NCI-H187 treated with DMSO at 0.1 percent for 48 hours (cell line): Measurements from ENCODE around the gene PCED1B.
"Not testable (repeated sequence)": the region's sequence is repeated elsewhere in the genome, so short reads cannot be mapped to it uniquely, and the experiment has no call there.

Source experiments
- DNase-seq: peaks from one replicate; lab custom pipeline; 2025; lab: John Stamatoyannopoulos, UW

The PCED1B gene

GRCh38 chr12:47088021-47088944 is 8.9 kb downstream of the PCED1B start:
- no peak for DNase-seq

DNA sequence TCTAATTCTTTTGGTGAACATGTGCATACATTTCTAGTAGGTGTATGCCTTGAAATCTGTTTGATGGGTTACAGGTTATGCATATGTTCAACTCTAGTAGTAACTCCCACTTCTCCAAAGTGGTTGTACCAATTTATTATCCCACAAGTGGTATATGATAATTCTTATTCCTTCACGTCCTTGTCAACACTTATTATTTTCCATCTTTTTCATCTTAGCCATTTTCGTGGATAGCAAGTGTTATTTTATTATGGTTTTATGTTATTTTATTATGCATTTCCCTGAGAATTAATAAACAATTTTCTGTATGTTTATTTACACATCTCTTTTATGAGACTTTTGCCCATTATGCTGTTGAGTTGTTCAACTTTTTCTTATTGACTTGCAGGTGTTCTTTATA is 11.6 kb downstream of the PCED1B start:
- DNase-seq = no peak

GRCh38 chr12:47094804-47095203 is 15.4 kb downstream of the PCED1B start:
- no peak for DNase-seq

DNA sequence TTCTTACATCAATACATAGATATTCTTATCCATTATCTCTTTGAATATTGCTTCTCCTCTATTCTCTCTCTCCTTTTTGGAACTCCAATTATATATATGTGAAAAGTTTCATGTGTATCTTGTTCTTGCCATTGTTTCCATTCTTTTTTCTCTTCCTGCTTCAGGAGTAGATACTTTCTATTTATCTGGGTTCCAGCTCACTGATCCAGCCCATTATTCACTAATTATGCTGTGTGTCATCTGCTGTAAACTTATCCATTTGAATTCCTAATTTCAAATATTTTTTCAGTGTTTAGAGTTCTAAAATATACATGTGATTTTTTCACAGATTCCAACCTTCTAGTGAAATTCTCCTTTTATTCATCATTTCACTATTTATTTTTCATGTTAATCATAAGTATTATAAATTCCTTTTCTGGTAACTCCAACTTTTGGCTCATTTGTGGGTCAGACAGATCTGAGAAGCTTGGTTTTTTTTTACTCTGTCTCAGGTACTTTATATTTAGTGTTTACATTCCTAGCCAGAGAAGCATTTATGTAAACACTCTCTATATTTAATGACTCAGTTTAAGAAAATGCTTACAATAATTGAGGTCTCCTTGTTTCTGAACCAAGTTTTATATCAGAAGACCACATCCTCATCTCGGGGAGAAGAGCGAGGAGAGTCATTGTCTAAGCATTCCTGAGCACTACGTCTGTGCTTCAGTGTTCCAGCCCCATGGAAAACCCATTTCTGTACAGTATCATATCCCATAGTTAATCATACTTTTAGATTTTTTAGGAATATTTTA is 16.2 kb downstream of the PCED1B start:
- no peak for DNase-seq

- no peak for DNase-seq
Measured at GRCh38 chr12:47097276-47097896, 18.0 kb downstream of the PCED1B start.

DNA sequence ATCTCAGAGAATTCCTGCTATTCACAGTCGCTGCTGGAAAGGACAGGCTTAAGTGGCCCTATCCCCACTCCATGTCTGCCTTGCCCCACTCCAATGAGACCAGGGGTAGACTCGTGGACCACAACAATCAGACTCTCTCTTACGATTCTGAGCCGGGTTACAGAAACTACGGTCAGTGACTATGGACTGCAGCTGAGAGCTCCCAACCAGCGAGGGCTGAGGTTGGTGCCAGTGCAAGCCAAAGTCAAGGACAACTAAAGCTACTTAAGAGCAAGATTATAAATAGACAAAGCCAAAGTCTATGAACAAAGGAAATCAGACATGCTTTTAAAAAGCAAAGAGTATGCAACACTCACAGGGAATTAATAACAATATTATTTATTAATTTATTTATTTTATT is 18.7 kb downstream of the PCED1B start:
- no peak for DNase-seq

DNA sequence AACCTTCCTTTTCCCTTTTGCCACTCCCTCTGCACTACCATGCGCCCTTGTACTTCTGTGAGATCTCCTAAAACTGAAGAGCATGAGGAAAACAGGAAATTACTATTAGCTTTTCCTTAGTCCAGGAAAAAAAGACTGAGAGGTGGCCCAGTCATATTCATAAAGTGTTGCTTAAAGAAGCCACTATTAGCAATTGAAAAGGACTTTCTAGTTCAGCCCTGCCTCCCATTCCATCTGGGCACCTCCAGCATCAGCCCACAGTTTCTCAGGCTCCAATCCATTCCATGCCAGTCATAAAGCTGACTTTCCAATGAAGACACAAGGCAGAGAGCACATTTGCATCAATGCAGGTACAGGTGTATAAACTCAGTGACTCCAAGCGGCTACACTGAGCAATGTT is 20.2 kb downstream of the PCED1B start:
- no peak for DNase-seq

DNA sequence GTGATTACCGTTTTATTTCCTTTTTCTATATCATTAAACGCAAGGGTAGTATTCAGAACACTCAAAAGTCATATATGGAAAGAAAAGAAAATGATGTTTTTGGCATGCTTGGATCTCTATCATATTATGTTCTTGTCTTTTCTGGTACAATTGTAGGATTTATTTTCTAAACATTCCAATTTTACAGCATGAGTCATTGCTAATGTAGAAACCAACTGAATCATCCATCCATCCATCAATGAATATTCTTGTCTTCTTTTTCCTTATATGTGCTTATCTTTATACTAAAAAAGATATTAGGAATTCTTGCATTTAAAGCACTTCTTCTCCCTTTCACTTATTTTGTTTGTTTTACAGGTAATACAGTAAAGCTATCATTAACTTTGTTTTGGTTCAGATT is 20.7 kb downstream of the PCED1B start:
- DNase-seq = no peak

- DNase-seq = no peak
Measured at GRCh38 chr12:47102406-47102805, 23.0 kb downstream of the PCED1B start.

DNA sequence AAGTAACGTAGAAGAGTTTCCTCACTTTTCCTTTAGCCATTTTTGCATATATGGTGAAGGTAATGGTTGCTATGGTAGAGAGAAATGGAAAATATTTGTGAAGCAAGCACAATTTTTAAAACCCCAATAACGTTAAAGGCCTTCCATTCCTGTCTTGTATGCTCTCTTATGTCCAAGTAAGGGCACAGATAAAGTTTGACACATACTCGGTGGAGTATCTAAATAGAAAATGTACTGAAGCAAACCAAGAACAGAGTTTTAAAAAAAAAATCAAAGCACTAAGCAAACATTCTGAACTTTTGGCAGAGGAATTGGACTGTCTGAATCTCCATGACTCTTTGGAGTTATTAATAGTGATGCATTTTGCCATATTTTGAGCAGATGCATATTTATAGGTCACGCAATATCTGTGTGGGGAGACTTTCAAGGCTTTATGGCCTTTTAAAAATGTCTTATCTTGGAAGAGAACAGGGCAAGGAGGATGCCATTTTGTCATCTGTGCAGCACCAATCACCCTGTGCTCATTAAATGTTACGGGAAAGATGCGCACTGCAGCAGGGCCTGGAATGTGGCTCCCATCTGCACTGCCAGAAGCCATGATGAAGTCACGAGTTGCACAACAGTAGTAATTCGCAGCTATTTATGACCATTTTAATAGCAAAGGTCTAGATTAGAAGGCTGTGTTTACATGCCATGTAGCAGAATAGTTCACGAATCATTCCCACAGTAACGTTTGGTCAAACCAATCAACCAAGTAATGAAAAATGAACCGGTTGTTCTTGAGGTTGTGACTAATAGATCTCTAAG is 23.6 kb downstream of the PCED1B start:
- no peak for DNase-seq

- no peak for DNase-seq
Measured at GRCh38 chr12:47105914-47106674, 26.7 kb downstream of the PCED1B start.

DNA sequence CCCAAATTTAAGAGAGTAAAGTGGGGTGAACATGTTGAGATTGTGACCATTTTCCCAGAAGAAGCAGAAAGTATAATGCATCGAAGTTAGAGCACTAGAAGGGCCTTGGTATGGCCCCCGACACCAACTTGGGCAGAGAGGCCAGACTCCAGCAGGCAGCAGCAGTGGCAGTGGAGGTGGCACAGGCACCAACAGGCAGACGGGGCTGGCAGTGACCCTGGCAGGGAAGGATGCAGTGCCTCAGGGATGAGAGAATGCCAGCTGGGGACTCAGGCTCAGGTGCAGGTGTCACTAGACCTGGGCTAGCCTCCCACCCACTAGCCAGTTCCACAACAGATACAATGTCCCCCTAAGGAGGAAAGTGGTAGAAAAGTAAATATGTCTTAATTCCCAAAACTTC is 28.0 kb downstream of the PCED1B start:
- no peak for DNase-seq

DNA sequence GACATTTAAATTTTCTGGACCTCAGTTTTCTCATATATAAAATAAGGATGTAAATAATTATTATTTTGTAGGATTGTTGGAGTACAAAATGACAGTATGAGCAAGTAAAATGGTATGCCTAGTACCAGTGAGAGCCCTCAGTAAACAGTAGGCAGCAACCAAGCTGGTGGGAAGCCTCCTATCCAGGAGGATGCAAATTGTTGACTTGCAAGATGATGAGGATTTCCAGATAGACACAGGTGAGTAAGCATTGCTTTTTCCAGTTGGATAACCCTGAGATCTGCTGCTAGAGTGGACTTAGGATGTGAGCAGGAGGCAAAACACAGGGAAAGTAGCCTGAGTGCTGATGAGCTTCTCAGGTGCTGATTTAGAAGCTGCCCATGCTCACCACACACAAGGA is 28.5 kb downstream of the PCED1B start:
- DNase-seq = no peak

- DNase-seq = no peak
Measured at GRCh38 chr12:47110011-47110541, 30.7 kb downstream of the PCED1B start.

DNA sequence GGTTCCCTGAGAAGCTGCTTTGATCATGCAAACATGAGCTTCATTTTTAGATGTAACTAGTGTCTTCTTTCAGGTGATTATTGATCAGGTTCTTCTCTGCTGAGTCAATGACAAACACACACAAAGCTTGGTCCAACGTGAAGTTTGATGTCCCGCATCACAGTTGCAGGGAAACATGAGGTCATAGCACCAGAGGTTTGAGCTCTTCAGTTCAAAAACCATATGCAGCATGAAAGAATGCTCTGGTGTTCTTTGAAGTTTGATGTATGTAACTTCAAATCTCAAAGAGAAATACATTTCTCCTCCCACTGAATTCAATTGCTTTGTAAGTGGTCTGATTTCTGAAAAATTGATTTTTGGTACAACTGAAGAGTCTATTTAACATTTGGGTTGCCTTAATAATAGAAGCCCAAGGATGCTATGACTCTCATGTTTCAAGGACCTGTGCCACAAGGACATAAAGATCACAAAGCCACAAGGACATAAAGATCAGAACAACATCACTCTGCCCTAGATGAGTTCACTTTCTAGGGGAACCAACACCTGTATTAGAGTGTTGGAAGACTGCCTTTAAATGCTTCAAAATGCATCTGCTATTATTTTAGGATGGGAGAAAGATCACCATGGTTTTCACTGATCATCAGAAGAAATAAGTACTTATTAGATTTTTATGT is 31.4 kb downstream of the PCED1B start:
- DNase-seq = no peak

DNA sequence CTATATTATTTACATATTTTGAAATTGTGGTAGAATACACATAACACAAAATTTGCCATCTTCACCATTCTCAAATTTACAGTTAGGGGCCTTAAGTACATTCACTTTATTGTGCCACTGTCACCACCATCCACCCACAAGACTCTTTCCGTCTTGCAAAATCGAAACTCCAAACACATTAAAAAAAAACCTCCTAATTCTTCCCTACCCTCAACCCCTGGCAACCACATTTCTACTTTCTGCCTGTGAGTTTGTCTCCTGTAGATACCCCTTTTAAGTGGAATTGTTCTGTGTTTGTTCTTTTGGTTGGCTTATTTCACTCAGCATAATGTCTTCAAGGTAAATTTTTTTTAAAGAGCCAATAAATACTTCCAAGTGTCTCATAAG is 32.0 kb downstream of the PCED1B start:
- no peak for DNase-seq

GRCh38 chr12:47111854-47112253 is 32.4 kb downstream of the PCED1B start:
- no peak for DNase-seq

DNA sequence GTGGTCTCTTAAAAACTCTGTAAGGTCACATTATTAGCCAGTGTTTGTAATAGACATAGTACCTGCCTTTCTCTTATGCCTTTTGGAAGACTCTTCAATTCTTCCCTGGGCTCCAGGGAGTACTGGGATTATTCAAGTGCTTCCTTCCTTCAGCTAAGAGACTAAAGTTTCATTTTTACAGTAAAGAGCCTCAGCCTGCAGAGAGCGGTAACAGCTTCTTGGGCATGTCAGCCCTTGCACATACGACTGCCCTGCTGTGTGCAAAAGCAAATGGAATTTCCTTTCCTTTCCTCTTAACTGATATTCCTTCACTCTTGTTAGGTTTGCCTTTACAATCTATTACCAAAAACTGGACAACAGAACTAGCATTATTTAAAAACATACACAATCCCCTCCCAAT is 33.3 kb downstream of the PCED1B start:
- no peak for DNase-seq

DNA sequence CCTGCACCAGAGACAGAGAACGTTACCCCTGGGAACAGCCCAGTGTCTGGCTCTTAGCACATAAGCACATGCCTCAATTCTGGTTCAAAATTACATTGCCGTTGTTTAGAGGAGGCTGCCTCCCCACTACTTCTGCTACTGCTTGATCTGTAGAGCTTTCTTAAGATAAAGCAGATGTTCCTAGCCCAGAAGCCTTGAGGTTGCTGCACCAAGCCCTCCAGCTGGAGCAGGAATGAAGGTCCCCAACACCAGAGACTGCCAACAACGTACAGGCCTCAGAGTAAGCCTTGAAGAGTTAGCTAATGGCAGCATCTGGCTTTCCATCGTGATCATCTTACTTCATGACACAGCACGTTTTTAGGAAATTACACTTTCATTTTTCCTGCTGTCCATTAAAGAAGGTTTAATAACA is 35.1 kb downstream of the PCED1B start:
- DNase-seq = no peak

- DNase-seq = not testable (repeated sequence)
Measured at GRCh38 chr12:47117305-47117704, 37.9 kb downstream of the PCED1B start.
